GM21447 (cell line): ENCODE results near the gene UBL3.

ENCODE experiments used
- ATAC-seq: cut with Tn5 transposase; IDR thresholded peaks from one replicate; pipeline ENCODE4 v1.9.1; 2021; ENCODE audit not compliant: unreplicated experiment

UBL3 gene

DNA sequence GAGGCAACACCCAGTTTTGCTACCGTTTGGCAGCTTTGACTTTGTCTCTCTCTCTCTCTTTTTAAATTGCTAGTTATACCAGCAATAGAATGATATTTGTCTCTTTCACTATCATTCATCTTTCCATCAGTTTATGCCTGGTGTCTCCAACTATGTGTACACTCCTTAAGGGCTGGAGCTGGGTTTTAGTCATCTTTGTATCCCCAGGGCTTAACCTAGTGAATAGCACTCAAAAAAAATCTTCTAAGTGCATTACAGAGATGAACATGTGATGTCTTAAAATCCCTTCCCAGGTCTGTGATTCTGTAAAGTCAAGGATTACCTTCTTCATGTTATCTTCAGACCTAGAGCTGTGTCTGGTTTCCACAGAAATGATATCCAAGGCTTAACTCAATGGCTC, 7.8 kb upstream of the UBL3 start:
- ATAC-seq = no peak

DNA sequence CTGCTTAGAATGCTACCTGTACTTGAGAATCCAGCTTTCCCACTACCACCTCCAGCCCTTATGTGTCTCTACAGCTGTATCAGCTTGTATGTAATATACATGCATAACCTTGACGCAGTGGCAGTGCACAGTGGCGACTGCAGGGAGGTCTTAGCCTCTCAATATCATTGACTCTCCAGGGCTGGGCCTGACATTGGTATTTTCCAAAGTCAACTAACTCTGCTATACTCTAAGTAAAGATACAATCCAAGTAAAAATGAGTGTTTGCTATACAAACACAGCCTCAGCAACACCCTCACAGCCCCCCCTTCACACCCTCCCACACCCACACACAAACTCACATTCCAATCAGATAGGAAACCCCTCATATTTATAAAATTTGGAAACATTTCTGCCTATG, 6.7 kb upstream of the UBL3 start:
- no peak for ATAC-seq

DNA sequence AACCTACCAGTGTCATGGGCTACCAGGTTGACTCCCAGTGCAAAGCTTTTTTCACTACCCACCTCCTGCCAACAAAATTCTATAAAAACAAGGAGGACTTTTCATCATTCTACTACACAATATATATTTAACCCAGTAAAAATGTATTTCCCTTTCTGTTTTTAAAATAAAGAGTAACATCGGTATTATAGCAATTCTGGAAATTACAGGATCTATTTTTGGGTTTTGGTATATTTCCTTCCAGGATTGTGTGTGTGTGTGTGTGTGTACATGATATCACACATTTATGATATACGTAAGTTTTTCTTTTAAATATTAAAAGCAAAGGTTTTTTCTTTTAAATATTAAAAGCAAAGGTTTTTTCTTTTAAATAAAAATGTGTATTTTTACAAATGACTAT, 6.0 kb upstream of the UBL3 start:
- no peak for ATAC-seq

DNA sequence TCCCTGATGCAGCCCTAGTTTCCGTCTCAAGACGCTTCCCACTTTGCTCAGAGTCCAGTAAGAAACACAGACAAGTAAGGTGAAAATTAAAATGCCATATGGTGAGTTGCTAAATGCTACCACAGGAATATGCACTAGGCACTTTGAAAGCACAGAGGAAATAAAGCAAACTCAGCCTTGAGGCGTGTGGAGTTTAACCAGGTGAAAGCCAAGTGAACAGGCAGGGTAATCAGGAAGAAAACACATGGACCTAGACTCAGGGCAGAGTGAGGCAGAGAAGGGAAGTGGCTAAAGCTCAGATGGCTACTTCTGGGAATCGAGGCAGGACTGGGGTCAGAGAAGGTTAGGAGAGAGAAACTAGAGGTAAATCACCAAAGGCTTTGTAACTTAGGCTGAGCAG, 5.4 kb upstream of the UBL3 start:
- ATAC-seq = no peak

DNA sequence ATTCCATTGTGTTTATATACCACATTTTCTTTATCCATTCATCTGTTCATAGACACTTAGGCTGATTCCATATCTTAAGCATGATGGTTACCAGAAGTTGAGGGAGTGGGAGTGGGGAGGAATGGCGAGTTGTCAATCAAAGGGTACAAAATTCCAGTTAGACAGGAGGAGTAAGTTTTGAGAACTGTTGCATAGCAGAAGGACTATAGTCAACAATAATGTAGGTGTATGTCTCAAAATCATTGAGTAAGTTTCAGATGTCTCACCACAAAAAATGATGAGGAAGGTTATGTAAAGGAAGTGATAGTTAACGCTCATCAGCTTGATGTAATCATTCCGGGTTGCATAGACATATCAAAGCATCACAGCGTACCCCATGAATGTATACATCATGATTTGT, 4.6 kb upstream of the UBL3 start:
- no peak for ATAC-seq

DNA sequence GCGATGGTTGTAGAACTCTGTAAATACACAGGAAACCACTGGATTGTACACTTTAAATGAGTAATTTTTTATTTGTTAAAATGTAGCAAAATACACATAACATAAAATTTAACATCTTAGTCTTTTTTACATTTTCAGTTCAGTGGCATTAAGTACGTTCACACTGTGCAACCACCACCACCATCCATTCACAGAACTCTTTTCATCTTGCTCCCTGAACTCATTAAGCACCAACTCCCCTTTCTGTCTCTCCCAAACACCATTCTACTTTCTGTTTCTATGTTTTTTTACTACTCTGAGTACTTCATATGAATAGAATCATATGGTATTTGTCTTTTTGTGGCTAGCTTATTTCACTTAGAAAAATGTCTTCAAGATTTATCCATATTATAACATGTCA, 2.7 kb upstream of the UBL3 start:
- ATAC-seq = no peak

DNA sequence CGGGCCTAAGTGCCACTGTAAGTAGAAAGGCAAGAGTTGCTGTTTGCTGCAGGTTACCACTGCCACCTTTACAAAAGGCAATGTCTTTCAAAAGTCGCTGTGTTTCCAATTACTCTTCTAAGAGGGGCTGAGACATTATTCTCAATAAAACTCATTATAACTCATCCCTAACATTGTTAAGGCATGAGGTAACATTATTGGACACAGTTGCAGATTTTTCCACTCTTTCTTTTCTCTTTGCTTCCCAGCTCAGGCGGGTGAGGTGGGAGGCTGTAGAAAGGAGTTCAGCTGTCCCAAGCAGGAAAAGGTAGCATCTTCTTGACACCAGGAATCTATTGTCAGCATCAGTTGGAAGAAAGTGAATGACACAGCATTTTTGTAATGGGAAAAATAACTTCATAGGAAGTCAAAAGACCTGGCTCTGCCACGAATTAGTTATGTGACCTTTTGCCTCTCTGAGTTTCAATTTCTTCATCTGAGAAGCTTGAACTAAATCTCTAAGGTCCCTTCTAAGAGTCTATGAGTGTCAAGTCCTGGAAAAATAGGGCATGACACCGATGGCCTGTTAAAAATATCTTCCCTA, 2.1 kb upstream of the UBL3 start:
- ATAC-seq = no peak

DNA sequence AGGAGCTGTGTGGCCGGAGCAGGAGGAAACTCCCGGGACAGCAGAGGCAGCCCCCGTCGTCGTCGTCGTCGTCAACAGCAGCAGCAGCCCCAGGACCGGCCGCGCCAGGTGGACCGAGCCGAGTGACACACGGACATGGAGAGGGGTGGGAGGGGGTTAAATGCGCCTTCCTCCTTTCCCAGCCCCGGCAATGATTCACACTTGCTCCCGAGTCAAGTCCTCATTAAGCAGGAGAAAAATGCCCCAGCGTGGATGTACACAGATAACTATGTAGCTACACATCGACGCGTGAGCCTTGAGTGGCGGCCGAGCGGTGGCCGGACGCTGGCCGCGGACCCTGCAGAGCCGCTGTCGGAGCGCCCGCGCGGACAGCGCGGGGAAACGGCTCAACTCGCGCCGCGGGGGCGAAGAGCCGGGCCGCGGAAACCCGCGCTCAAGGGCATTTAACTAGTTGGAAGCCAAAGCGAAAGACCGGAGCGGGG, 645 bp downstream of the UBL3 start:
- peak; percentile 27 for ATAC-seq

DNA sequence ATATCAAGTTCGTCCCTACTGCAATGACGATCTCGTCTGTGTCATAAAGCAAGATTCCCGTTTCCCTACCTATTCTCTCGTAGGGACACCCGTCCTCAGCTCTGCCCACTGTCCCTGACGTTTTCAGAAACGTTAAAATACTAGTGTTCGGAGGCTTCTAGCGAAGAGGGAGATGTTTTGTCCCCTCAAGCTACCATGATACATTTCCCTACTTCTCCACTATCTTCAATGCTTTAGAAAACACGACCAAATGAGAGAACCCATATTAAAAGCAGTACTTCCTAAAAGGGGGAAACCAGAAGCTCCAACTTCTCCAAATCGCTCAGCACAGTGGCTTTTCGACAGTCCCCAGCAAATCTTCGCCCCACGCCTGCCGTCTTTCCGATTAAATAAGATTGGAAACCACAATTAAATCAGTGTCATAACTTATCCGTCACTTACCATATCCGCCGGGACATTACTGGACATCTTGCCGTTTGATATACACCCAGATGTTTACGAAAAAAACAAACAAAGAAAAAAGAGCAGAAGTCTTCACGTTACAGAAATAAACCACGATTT, 1.3 kb downstream of the UBL3 start:
- ATAC-seq = no peak

DNA sequence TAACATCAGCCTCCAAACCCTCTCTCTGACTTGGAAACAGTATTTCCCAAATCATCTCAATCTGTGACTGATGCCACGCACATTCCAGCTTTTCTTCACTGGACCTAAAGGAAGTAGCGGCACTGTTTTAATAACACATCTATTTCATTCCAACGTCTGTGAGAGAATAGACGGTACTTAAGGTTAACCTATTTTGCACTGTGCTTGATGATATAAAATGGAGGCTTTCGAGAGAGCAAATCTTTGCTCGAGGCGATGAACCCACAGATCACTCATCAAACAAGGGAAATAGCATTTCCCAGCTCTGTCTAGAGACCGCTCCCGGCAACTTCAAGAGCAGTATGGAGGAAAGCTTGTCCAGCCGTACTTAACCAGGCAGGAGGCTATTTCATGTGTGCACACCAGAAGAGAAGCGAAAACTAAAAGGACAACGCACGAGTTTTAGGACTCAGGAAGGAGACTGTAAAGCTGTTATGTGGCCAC, 2.9 kb downstream of the UBL3 start:
- ATAC-seq = no peak

DNA sequence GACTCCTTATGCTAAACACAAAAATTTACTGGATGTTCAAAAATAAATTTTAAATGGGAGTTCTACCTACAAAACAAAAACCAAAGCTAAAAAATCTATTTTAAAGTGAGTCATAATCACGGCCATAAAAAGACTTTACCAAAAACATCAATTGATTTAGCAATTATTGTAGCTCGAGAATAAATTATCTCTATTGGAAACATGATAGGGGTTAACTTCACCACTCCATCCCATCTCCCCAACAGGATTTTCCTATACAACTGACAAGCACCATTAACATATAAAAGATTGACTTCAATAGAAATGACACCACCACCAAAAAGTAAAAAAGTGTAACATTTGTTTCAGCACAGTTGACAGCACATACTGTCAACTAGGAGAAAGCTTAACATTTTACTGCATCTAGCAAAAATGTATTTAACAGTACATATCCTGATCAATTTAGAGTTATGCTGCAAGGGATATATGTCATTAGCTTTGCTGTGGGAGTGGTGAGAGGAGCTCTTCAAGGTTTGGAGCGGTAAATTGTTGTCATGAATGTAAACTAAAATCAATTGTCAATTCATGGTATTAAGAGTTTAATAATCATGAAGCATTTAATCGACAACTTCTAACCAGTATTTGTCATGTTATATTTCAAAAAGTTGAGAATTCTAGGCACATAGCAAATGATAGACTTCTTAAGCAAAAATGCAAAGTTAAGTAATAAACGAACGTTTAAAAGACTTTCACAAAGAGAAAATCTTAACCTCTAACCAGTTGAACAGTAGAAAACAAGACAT, 3.8 kb downstream of the UBL3 start:
- ATAC-seq = no peak

DNA sequence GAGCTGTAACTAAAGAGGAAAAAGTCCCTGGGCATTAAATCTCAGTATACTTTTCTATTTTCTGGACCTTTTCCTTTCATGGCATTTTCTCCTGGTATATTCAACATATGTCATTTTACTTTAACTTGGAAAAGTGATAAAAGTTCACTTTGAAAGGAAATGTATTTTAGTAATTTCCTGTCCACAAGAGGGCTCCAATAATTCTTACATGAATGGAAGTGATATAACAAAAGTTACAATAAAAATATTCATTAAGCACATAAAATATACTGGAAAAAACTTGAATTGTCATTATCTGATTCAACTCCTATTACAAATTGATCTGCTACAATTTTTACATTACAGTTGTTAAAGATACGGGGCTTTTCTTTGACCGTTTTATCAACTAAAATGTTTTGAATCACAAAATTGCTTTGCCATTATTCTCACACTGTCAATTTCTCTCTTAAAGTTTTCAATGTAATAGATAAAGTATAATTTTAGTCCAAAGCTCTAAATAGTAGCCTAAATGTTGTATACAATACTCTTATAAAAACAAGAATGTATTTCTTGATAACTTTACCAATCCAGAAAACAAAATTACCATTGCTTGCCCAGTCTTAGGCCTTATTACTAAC, 4.9 kb downstream of the UBL3 start:
- no peak for ATAC-seq

DNA sequence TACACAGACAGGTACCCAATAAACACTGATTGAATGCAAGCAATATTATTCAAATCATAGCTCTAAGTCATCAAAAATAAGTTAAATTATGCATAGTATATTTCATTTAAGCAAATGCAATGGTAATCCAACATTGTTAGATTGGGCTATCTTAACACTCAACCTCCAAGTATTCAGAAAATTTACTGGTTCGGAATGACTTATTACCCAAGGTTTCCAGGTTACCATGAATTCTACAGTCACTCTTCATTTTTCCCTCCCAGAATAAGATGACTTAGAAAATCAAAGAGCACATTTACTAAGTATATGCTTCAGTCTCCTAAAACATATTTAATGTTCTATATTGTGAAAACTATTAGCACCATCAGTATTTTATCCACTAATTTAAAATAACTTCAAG, 6.0 kb downstream of the UBL3 start:
- no peak for ATAC-seq

DNA sequence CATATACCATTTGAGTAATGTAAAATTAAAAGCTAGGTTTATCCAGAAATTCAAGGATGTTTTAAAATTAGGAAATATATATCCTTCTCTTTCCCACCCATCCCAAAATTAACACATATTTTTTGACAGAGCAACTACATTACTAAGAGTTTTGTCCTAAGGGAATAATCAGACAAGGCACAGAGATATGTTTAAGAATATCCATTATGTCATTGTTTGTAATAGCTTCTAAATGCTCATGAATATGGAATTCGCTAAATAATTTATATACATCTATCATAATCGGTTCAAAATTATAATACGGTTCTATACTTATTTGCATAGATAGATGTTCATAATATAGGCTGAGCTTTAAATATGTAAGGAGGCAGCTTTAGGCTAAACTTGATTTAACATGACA, 9.8 kb downstream of the UBL3 start:
- no peak for ATAC-seq

DNA sequence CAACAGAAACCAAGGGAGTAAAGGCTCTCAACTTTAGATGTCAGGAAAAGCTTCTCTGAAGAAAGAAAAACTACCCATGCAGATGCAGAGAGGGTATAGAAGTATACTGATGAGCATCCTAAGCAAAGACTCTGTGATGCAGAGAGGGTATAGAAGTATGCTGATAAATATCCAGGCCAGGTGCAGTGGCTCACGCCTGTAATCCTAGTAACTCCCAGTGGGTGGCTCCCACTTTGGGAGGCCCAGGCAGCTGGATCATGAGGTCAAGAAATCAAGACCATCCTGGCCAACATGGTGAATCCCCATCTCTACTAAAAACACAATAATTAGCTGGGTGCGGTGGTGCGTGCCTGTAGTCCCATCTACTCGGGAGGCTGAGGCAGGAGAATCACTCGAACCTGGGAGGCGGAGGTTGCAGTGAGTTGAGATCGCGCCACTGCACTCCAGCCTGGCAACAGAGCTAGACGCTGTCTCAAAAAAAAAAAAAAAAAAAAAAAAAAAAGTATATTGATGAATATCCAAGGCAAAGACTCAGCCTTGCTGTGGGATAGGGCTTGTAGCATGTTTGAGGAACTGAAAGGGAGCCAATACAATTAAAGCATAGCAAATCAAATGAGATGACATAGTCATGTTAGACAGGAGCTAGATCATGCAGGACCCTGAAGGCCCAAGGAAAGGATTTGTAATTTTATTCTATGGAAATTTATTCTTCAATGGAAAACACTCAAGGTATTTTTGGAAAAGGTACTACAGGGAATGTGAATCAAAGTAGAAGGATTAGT, 14.9 kb downstream of the UBL3 start:
- ATAC-seq = no peak

DNA sequence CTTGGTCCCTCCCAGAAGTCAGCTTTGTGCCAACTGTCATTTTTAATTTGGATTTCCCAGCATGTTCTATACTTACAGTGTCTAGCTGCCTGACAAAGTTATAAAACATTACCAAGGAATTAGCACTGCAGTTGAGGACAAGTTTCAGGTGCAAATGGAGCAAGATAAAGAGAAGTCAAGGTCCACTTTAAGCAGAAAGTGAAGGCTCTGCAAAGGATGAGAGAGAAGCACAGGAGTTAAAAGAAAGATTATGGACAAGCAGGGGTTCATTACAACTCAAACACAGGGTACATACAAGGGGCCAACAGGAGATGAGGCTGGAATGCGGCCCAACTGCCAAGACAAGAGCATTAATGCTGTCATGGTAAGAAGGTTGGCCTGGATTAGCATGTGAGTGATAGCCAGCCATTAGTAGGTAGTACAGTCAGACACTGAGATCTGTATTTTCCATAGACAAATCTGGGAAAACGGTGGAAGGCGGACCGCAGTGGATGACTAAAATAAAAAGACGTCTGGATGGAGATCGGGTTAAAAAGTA, 17.6 kb downstream of the UBL3 start:
- no peak for ATAC-seq

DNA sequence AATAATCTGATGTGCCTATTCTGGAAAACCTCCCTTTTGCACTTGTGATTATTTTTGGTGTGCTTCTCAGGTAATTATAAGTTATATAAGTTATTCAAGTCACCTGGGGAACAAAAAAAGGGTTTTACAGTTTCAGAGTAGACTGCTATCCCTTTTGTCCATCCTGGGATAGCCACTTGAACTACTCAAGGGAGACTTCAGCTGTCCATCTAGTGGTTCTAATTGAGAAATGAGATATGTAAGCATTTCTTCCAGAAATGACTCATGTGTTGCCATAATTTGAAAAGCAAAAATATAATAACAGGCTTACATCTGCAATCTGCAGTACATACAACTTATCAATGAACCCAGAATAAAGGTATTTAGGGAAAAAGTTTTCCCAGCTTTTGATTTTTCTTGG, 20.4 kb downstream of the UBL3 start:
- no peak for ATAC-seq

DNA sequence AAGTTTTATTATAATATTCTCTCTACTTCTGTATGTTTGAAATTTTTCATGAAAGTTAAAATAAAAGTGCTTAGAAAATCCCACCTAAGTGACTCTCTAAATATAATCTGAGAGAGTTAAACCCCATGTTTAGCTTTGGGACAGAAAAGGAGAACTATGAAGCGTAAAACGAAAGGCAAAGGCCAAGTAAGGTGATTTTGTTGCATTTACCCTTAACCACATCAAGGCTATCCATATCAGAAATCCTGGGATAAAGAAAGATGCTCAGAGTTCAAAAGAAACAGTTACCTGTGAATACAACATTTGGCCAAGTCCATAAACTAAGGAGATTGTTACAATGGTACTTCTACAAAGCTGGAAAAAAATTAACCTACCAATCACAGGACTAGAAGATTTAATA, 31.3 kb downstream of the UBL3 start:
- no peak for ATAC-seq

DNA sequence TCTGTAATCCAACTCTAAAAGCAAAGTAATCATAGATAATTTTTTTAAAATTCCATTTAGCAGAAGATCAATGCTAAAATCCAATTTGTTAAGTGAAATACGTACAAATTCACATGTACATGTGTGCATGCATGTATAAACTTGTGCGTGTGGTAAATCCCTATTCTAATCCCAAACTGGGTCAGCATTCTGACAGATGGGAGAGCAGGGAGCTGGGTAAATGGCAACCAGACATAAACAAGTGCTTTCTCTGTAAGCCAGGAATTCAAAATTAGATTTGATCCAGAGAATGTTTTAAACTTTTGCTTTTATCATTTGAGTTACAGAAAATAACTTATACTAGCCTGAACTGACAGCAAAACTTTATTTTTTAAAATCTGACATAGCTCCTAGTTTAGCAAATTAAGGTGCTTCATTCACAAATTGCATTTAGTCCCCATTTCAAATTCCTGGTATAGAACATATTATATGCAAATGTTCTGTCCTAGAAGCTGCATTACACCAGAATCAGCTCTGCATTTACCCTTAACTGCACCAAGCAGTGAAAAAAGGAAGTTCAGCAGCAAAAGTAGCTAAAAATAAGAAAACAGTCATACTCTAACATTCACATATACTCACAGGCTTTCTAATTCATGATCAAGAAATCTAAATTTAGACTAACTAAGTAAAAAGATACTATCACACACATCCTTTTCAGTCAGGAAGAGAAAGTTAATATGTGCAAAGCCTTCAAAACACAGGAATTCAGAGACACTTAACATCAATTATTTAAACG, 32.6 kb downstream of the UBL3 start:
- peak; percentile 96 for ATAC-seq

DNA sequence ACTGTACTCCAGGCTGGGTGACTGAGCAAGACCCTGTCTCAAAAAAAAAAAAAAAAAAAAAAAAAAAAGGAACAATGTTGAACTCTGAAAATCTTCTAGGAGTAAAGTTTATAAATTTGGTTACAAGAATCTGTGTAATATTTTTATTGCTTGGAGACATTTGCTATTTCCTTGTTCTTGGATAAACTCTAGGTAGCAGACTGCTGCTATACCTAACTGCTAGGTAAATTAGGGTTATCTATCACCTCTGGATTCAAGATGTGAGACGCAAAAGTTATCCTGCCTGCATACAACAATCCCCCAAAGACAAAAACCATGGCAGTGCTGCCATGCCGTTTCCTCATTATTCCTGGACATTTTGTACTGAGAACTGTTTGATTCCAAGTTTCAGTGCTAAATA, 33.7 kb downstream of the UBL3 start:
- ATAC-seq = no peak
